ENCODE data around the gene CRBN.

DNA sequence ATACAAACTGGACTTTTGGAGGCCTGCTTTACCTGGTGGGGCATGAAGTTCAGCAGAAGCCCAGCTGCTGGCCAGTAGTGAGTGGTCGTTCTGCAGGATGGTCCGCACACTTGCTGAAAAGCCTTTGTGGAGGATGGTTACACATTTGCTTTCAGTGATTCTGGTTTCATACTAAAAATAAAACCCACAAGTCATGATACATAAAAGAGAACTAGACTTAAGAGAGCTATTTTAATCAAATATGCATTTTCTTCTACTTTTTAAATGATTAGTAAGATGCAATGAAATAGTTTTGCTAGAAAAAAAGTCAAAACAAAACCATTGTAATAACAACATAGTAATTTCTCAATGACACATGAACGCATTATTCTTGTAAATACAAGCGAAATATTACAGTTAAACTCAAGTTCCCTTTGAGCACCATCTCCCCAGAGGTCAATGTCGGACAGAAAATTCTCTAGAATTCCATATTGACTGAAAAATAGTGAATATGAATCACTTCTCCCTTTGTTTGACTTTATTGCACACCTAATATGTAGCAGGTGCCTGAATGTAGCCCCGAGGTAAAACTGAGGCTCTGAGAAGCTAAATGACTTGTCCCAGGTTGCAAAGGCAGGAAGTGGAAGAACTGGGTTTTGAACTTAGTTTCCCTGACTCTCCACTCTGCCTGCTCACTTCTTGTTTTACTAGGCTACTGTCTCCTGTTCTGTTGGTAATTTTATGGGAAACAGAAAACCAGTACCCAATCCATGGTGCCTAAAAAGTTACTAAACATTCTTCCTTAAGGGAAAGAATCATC is 77.6 kb downstream of the CRBN start:
- TF ChIP-seq CTCF (IDR thresholded peaks at IDR 0.05 in 8 of 11, conservative IDR thresholded peaks at IDR 0.05 in 3 of 11), result no peak
- no peak for TF ChIP-seq POLR2AphosphoS5 (IDR thresholded peaks at IDR 0.05)
- no peak for TF ChIP-seq POLR2A (IDR thresholded peaks at IDR 0.05)
